HL-60 (cell line): ENCODE results near the gene ABHD17B.

Experiments
- DNase-seq, 2 experiments: peaks; one replicate each; pipeline ENCODE4 v3.0.0-alpha.2; 2010 to 2020; ENCODE audit warnings: low read depth in 1 of 2, low spot score in 1 of 2
- H3K27ac ChIP-seq: fragments of 250-450 bp; sonication (Bioruptor Pico); replicated peaks from 2 replicates; pipeline ENCODE4 v1.5.1; 2020; ENCODE audit warnings: mild to moderate bottlenecking, moderate library complexity
- H3K27me3 ChIP-seq: fragments of 250-450 bp; sonication (Bioruptor Pico); 2 replicates; pipeline ENCODE4 v1.5.1; 2021; ENCODE audit warnings: mild to moderate bottlenecking, moderate library complexity; ENCODE audit not compliant: insufficient read depth, poor library complexity, severe bottlenecking
- H3K4me3 ChIP-seq: replicated peaks from 2 replicates; pipeline ENCODE4 v1.5.1; 2011; ENCODE audit warnings: mild to moderate bottlenecking, control low read depth, low read length; ENCODE audit not compliant: insufficient read depth
- GABPA ChIP-seq: IDR thresholded peaks from 2 replicates; pipeline ENCODE4 v1.6.1; 2012; ENCODE audit warnings: low read depth
- POLR2AphosphoS5 ChIP-seq: IDR thresholded peaks from 2 replicates; pipeline ENCODE4 v1.6.1; 2012; ENCODE audit warnings: low read depth
- SPI1 ChIP-seq: IDR thresholded peaks from 2 replicates; pipeline ENCODE4 v1.6.1; 2012; ENCODE audit warnings: low read depth, mild to moderate bottlenecking, borderline replicate concordance
- TF ChIP-seq, protein P1 (sequence below): IDR thresholded peaks from 2 replicates; pipeline ENCODE4 v1.6.1; 2012; ENCODE audit warnings: low read depth; ENCODE audit not compliant: insufficient replicate concordance
- TF ChIP-seq, protein P2 (sequence below): IDR thresholded peaks from one replicate; pipeline ENCODE4 v1.5.1; 2011; ENCODE audit warnings: low read length, control low read depth, inconsistent platforms; ENCODE audit not compliant: insufficient read depth

The ABHD17B gene

GRCh38 chr9:71879644-71880174 is 31.3 kb downstream of the ABHD17B start:
- Histone ChIP-seq H3K27ac (no peak overlapping the region), H3K4me3 (no peak overlapping the region), H3K27me3 (no peaks in the 10 kb centered on the region)
- TF ChIP-seq GABPA, result no peak
- no peak for TF ChIP-seq SPI1
- TF ChIP-seq, protein P1, sequence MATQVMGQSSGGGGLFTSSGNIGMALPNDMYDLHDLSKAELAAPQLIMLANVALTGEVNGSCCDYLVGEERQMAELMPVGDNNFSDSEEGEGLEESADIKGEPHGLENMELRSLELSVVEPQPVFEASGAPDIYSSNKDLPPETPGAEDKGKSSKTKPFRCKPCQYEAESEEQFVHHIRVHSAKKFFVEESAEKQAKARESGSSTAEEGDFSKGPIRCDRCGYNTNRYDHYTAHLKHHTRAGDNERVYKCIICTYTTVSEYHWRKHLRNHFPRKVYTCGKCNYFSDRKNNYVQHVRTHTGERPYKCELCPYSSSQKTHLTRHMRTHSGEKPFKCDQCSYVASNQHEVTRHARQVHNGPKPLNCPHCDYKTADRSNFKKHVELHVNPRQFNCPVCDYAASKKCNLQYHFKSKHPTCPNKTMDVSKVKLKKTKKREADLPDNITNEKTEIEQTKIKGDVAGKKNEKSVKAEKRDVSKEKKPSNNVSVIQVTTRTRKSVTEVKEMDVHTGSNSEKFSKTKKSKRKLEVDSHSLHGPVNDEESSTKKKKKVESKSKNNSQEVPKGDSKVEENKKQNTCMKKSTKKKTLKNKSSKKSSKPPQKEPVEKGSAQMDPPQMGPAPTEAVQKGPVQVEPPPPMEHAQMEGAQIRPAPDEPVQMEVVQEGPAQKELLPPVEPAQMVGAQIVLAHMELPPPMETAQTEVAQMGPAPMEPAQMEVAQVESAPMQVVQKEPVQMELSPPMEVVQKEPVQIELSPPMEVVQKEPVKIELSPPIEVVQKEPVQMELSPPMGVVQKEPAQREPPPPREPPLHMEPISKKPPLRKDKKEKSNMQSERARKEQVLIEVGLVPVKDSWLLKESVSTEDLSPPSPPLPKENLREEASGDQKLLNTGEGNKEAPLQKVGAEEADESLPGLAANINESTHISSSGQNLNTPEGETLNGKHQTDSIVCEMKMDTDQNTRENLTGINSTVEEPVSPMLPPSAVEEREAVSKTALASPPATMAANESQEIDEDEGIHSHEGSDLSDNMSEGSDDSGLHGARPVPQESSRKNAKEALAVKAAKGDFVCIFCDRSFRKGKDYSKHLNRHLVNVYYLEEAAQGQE, result no peak
- TF ChIP-seq, protein P2, sequence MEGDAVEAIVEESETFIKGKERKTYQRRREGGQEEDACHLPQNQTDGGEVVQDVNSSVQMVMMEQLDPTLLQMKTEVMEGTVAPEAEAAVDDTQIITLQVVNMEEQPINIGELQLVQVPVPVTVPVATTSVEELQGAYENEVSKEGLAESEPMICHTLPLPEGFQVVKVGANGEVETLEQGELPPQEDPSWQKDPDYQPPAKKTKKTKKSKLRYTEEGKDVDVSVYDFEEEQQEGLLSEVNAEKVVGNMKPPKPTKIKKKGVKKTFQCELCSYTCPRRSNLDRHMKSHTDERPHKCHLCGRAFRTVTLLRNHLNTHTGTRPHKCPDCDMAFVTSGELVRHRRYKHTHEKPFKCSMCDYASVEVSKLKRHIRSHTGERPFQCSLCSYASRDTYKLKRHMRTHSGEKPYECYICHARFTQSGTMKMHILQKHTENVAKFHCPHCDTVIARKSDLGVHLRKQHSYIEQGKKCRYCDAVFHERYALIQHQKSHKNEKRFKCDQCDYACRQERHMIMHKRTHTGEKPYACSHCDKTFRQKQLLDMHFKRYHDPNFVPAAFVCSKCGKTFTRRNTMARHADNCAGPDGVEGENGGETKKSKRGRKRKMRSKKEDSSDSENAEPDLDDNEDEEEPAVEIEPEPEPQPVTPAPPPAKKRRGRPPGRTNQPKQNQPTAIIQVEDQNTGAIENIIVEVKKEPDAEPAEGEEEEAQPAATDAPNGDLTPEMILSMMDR, result no peak
- no peak for TF ChIP-seq POLR2AphosphoS5
- no peak for DNase-seq

GRCh38 chr9:71878327-71879274 is 32.4 kb downstream of the ABHD17B start:
- Histone ChIP-seq H3K27ac (no peak overlapping the region), H3K27me3 (no peaks in the 10 kb centered on the region), H3K4me3 (no peak overlapping the region)
- DNase-seq, result no peak
- TF ChIP-seq, protein P1, result no peak
- no peak for TF ChIP-seq GABPA
- TF ChIP-seq, protein P2, result no peak
- TF ChIP-seq POLR2AphosphoS5, result no peak

GRCh38 chr9:71876829-71877228 is 34.2 kb downstream of the ABHD17B start:
- TF ChIP-seq, protein P1, result no peak
- no peak for TF ChIP-seq SPI1
- no peak for TF ChIP-seq POLR2AphosphoS5
- no peak for TF ChIP-seq GABPA
- TF ChIP-seq, protein P2, result no peak
- no peak overlapping the region for H3K4me3 ChIP-seq
- H3K27me3 ChIP-seq, result no peaks in the 10 kb centered on the region
- DNase-seq, result no peak
- no peak overlapping the region for H3K27ac ChIP-seq
